Adrenal gland (tissue), 12 donors: ENCODE data around the gene KLRC1. TPM values are rescaled to one million over a fixed set of nuclear protein-coding genes. Genes with fewer than 3 reads are reported as not detected.
"Not testable (repeated sequence)": the region's sequence is repeated elsewhere in the genome, so short reads cannot be mapped to it uniquely, and the experiment has no call there.

Experiments
- DNase-seq, 7 donors: peaks; one replicate each; pipeline ENCODE4 v3.0.0-alpha.2; 2019 to 2020
- H3K27ac ChIP-seq, 5 donors: fragments of 200-600 bp; sonication (generic) in 4 of 5; 1 replicate in 3 of 5; 2 replicates in 2 of 5; pipeline versions ENCODE4 v1.5.1 to v1.8.0; 2016 to 2020; ENCODE audit warnings: mild to moderate bottlenecking in 1 of 5
- H3K27me3 ChIP-seq: fragments of 200-600 bp; 2 replicates; pipeline ENCODE4 v1.8.0; 2021
- H3K36me3 ChIP-seq, 2 donors: fragments of 200-600 bp; replicated peaks in 1 of 2; 1 replicate in 1 of 2; 2 replicates in 1 of 2; pipeline versions ENCODE4 v1.5.1 to v1.8.0; 2018 to 2022
- H3K4me1 ChIP-seq, 2 donors: fragments of 200-600 bp; replicated peaks in 1 of 2; 1 replicate in 1 of 2; 2 replicates in 1 of 2; pipeline versions ENCODE4 v1.5.1 to v1.8.0; 2018 to 2021
- H3K4me3 ChIP-seq, 4 donors: fragments of 200-600 bp; sonication (generic) in 3 of 4; one replicate each; pipeline ENCODE4 v1.5.1; 2016 to 2018
- H3K9me3 ChIP-seq, 3 donors: fragments of 200-600 bp; sonication (generic) in 1 of 3; replicated peaks in 1 of 3; 1 replicate in 2 of 3; 2 replicates in 1 of 3; pipeline versions ENCODE4 v1.5.1 to v1.8.0; 2016 to 2021
- CTCF ChIP-seq, 6 experiments: fragments of 450-650 bp in 4 of 6; fragments of 200-600 bp in 2 of 6; sonication (generic) in 1 of 6; IDR thresholded peaks; 1 replicate in 5 of 6; 2 replicates in 1 of 6; pipeline versions ENCODE4 v1.5.1 to v1.8.0; 2016 to 2021; ENCODE audit warnings: antibody characterized with exemption in 6 of 6, mild to moderate bottlenecking in 2 of 6, moderate library complexity in 1 of 6
- POLR2A ChIP-seq, 2 donors: fragments of 450-650 bp; IDR thresholded peaks; one replicate each; pipeline ENCODE4 v1.6.1; 2017; ENCODE audit warnings: antibody characterized with exemption in 2 of 2, mild to moderate bottlenecking in 2 of 2, moderate library complexity in 1 of 2
- WGBS, 4 donors: extraction: QIAGEN DNeasy Blood & Tissue Kit in 2 of 4; methylation state at CpG; one replicate each; pipeline versions ENCODE4 v1.1.5 to v1.1.7; 2013 to 2017; 5-methylcytosine and 5-hydroxymethylcytosine counted together
- intact Hi-C, 2 donors: fragments of 100-400 bp; cut with DNase I; formaldehyde crosslinking; loops; one replicate each; pipeline versions ENCODE4 v1.14.1 to v1.15.0; 2022 to 2023
- polyA plus RNA-seq, 3 donors: library from polyadenylated mRNA; stranded (reverse); fragments of 200-250 nt in 2 of 3; fragments of 350-450 nt in 1 of 3; fragmentation: Illumina TruSeq in 1 of 3; extraction: RNeasy Lipid Tissue Mini Kit (QIAGEN cat#74804) in 1 of 3; gene quantifications; one replicate each; pipeline ENCODE4 v1.2.3, GENCODE V29; 2013 to 2014
- total RNA-seq, 9 donors: library from RNA; depleted of rRNA in 4 of 9; stranded (reverse); fragments of >200 nt in 4 of 9; fragments of 120-200 nt in 1 of 9; fragmentation: NEBNext Ultra II Directional in 1 of 9; extraction: Animal tissue kit (Norgen Biotek cat#: 25700) in 1 of 9; gene quantifications; one replicate each; pipeline versions ENCODE4 v1.1.0 to v1.2.4, GENCODE V29; 2013 to 2023
- donor health status: healthy with polysubstance abuse.
- donor health status: Bipolar disorder and iron deficiency.
- donor health status: DM: yes; HTN: yes; CAD: no.
- donor health status: DM: no; HTN: no; CAD: no.
- donor health status: DM: no; HTN: no; CAD: no.
- donor health status: DM: yes; HTN: yes; CAD: no.

KLRC1 gene
- total and polyA plus RNA-seq, 12 donors = 0.11 to 0.47 (median 0.30) TPM; not detected in 6

GRCh38 chr12:10491766-10492165 lies 38.6 kb upstream of the KLRC1 start:
- H3K27ac ChIP-seq = no peak overlapping the region
- peaks cover 8% of the 10 kb centered on the region for H3K27me3 ChIP-seq
- H3K4me3 ChIP-seq = no peak overlapping the region
- TF ChIP-seq CTCF (IDR thresholded peaks at IDR 0.05) (no peak), POLR2A (IDR thresholded peaks at IDR 0.05) (no peak)
- H3K9me3 ChIP-seq = no peaks in the 10 kb centered on the region
- H3K4me1 ChIP-seq = no peaks in the 10 kb centered on the region
- 58 to 77% (median 72%) methylated on average over 4 of the region's 4 CpGs for WGBS, 4 donors
- no peaks in the 10 kb centered on the region for H3K36me3 ChIP-seq
- no peak for DNase-seq
- intact Hi-C loops = no loop called here

GRCh38 chr12:10487328-10487727 lies 34.2 kb upstream of the KLRC1 start:
- H3K4me1 ChIP-seq, H3K4me3 ChIP-seq, H3K36me3 ChIP-seq, H3K9me3 ChIP-seq, DNase-seq, H3K27me3 ChIP-seq, H3K27ac ChIP-seq, intact Hi-C loops: not testable (repeated sequence)
- WGBS, 4 donors = 80 to 84% (median 81%) methylated on average over 2 of the region's 2 CpGs

- H3K27me3 ChIP-seq, intact Hi-C loops, H3K4me1 ChIP-seq, DNase-seq, H3K4me3 ChIP-seq, H3K36me3 ChIP-seq, H3K9me3 ChIP-seq, H3K27ac ChIP-seq: not testable (repeated sequence)
- 52 to 100% (median 60%) methylated on average over 1 to 2 of the region's 2 CpGs for WGBS, 4 donors
These were observed 28.7 kb upstream of the KLRC1 start for GRCh38 chr12:10481901-10482300.

- H3K9me3 ChIP-seq, H3K27ac ChIP-seq, intact Hi-C loops, H3K27me3 ChIP-seq, H3K4me3 ChIP-seq, H3K36me3 ChIP-seq, H3K4me1 ChIP-seq, DNase-seq: not testable (repeated sequence)
- WGBS, 4 donors = 81 to 91% (median 88%) methylated on average over 5 of the region's 5 CpGs
These were observed 19.6 kb upstream of the KLRC1 start for GRCh38 chr12:10472808-10473207.

- no peak for DNase-seq
- TF ChIP-seq POLR2A (IDR thresholded peaks at IDR 0.05) = no peak
- no peaks in the 10 kb centered on the region for H3K4me1 ChIP-seq
- no peaks in the 10 kb centered on the region for H3K9me3 ChIP-seq
- no peaks in the 10 kb centered on the region for H3K36me3 ChIP-seq
- 81 to 87% (median 83%) methylated on average over 1 of the region's 1 CpG for WGBS, 4 donors
- H3K27me3 ChIP-seq = no peaks in the 10 kb centered on the region
- H3K27ac ChIP-seq = no peak overlapping the region
- intact Hi-C loops = no loop called here
- H3K4me3 ChIP-seq = no peak overlapping the region
These were observed 16.5 kb upstream of the KLRC1 start for GRCh38 chr12:10469701-10470100.

- no peaks in the 10 kb centered on the region for H3K4me1 ChIP-seq
- intact Hi-C loops = no loop called here
- WGBS, 4 donors = 74 to 94% (median 86%) methylated on average over 4 of the region's 4 CpGs; no CpG with 5 or more reads in 1 of the 4 donors
- no peak for TF ChIP-seq POLR2A (IDR thresholded peaks at IDR 0.05)
- TF ChIP-seq CTCF (IDR thresholded peaks at IDR 0.05) = no peak
- DNase-seq = no peak
- no peaks in the 10 kb centered on the region for H3K27me3 ChIP-seq
- no peaks in the 10 kb centered on the region for H3K36me3 ChIP-seq
- H3K4me3 ChIP-seq = no peak overlapping the region
- no peak overlapping the region for H3K27ac ChIP-seq
- H3K9me3 ChIP-seq = no peaks in the 10 kb centered on the region
These were observed 13.1 kb upstream of the KLRC1 start for GRCh38 chr12:10466311-10466710.
